ENCODE results near the gene TTC24.

TTC24 gene

DNA sequence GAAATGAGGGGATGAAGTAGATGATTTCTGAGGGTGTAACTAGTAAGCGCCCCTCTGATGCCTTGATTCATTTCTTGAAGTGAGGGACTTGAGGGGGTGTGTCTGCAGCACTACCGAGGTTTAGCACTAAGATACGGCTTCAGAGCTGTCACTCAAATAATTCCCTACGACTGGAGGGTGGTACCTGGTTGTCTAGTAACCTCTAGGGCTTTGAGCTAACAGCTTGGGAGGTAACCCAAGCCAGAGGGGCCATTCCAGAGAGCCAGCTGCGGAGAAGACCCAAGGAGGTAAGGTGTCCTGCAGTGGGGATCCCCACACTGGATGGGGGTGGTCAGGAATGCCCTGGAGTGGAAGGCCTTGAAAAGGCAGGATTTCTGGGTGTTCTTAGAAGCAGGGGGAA, at the start of gene TTC24:
TSS of gene TTC24 (plus strand) at position 252 of the 400 bp plus-strand sequence. CDS start 1,642 bp downstream, outside the sequence.
- DNase-seq = no peak

DNA sequence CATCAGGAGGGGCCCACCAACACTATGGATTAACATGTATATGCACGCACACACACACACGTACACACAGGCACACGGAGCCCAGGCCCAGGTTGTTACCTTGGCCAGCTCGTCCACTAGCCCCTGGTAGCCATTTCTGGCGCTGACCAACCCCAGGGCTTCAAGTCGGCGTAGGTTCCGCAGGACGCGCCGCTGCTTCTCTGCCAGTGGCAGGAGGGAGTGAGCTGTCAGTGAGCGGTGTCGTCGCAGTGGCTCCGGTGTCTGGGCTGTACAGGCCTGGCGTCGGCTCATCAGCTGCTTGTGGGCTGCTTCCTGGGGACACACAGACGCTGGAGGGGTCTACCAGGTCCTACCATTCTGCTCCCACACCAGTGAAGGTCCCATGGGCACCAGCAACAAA, 49.5 kb upstream of the TTC24 start:
- DNase-seq = no peak

DNA sequence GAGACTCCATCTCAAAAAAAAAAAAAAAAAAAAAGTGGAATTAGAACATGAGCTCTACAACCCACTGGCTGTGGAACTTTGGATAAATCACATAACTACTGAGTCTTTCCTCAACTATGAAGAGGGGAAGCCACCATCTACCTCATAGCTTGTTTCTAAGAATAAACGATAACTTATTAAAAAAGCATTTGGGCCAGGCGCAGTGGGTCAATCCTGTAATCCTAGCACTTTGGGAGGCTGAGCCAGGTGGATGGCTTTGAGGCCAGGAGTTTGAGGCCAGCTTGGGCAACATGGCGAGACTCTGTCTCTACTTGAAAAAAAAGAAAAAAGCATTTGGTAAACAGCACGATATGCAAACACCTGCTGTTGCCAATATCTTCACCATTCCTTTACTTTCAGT, 47.1 kb upstream of the TTC24 start:
- DNase-seq = no peak

DNA sequence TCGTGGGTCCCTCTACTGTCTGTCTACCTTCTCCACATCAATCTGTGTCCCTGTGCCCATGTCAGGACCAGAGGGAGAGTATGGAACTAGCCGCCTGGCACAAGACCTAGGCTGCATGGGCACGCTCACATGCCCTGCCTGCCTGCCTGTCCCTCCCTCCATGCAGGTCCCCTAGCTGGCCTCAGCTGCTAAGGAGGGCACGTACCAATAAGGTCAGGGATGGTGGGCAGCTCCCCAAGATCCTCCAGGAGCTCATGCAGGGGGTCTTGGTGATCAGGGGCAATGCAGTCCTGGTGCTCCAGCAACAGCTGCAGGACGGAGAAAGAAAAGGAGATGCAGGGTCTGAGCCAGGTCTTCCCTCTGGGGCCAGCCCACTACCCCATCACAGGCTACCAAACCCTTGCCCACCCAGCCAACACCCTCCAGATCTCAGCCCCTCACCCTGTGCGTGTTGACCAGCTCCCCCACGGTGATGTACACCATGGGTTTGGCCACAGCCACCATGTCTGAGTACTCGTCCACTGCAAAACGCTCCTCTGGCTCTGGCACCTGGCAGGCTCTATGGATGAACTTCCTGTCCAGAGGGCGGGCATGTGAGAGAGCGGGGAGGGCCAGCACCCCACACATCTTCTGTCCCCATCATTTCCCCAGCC, 45.8 kb upstream of the TTC24 start:
- no peak for DNase-seq

DNA sequence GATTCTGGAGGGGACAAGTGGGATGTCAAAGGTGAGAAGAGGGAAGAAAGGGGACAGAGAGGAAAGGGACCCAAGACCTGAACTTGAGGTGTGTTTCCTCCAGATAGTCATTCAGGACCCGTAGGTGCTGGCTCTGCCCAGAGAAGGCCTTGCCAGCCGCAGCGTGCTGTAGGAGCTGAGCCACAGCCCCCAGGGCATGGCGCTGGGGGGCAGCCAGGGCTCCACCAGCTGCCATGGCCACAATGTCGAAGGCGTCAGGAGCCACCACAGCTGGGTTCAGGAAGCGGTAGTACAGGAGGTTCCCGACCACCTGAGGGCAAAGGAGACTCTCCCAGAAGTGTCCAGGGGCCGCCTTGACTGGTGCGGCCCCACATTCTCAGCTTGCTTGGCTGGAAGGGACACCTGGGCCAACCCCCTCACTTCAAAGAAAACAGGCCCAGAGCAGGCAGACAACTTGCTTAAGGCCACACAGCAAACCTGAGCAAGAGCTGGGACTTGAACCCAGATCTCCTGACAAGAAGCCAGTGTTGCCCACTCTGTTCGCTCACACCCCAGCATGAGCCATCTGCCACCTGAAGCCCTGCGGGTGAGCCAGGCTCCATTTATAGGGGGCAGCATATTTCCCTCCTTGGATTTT, 45.0 kb upstream of the TTC24 start:
- no peak for DNase-seq

DNA sequence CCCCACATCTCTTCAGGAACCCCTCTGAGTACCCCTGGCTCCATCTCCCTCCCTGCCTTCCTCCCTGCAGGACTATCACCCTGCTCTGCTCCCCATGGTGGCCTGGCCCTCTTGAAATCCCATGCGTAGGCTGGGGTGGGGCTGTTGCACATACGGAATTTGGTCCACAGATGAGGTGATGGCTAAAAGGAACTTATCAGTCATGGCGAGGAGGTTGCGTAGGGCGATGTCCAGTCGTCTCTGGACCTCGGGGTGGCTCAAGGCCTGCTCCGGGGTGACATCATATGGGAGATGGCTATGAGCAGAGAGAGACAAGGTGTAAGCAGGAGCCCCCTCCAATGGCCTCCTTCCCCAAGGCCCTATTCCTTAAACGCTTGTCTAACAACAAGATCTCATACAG, 42.5 kb upstream of the TTC24 start:
- no peak for DNase-seq

DNA sequence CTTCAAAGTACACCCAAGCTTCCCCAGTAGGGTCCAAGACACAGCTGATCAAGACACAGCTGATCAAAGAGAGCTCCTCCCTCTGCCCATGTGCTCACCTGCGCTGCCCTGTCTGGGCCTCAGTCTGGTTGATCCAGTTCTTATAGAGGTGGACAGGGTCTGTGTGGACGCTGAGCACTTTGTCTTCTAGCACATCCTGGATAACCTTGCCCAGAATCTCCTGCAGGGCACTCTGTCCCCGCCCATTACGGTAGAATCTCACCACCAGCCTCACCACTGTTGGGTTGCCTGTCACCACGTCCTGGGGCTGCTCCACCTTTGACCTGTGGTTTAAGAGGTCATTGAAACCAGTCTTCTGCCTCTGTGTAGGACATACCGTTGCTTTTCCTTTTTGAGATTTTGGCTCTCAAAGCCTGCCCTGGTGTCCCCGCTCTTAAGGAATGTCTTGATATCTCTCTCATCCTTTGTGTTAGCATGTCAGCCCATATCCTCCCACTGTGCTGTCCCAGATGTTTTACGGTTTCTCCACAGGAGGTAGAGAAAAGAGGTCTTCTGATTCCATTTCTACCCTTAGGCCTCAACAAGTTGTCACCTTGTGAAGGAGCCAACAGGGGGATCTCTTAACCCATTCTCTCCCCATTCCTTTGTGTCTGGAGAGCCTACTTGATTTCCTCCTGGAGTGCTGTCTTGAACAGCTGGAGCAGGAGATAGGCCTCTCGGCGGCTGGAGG, 40.6 kb upstream of the TTC24 start:
- no peak for DNase-seq

DNA sequence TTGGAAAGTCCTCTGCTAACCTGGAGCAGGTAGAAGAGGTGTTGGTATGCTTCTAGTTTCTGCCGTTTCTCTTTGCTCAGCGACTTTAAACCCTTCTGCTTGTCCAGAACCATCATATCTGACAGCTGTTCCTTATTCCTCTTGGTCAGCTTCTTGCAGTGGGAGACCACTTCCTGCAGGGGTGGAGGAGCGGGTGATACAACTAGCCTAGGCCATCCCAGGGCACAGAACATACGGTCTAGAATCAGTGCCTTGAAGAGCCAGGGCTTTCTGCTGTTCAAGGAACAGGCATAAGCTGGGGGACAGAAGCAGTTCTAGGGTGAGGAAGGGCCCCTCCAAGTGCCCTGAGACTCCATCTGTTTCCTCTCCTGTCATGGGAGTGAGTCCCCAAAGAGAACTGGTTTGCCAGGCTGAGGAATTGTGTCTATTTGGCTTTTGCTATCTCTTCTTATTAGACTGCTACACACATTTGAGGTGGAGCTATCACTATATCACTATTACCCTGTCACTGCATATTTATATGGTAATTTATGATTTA, 39.6 kb upstream of the TTC24 start:
- DNase-seq = no peak

DNA sequence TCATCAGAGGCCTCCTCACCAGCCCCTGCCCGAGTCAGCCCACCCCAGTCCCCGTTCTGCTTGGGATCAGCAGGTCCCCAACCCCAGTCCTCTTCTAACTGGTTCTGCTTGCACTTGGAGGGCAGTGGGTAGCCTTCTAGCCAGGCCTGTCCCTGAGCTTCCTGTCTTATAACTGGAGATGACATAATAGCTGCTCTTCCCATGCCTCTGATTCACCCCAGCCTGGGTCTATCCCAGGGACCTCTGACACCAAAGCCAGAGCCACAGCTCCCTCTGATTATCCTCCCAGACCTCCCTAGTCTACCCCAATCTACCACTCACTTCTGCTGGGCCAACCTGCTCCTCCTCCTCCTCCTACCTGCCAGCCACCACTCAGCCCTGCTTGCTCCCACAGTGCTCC, 38.6 kb upstream of the TTC24 start:
- DNase-seq = no peak

DNA sequence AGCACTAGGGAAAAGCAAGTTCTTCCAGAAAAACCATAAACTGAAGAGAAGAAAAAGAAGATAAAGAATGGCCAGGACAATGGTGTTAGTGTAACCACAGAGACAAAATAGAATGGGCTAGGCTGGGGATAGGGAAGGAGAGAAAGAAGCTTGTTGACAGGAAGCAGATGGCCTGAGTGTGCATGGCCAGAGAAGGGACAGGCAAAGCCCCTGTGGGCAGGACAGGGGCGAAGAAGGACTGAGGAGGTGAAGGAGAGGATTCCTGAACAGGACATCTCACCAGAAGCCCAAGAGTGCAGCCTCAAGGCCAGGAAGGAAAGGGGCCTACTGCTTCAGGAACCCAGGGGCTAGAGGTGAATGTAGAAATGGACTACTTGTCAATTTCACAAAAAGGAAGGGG, 36.5 kb upstream of the TTC24 start:
- no peak for DNase-seq

DNA sequence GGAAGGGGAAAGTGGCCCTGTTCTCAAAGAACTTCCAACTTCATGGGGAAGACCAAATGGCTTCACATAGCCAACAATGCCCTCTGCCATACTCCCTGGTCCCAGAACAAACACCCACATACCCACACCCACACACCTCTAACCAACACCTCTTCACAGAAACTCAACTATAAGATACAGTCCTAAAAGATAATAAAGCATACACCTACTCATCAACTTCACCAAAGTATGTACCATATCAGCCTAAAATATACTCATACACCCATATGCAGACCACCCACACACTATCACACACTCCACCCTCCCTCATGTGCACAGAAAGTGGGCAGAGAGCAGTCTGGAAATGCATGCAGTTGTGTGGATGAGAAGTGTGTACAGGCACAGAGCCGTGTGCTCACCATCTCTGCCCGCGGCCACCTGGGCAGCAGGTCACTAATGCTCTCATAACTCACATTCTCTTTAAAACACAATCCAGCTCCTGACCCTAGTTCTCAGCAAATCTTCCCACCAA, 34.9 kb upstream of the TTC24 start:
- no peak for DNase-seq

DNA sequence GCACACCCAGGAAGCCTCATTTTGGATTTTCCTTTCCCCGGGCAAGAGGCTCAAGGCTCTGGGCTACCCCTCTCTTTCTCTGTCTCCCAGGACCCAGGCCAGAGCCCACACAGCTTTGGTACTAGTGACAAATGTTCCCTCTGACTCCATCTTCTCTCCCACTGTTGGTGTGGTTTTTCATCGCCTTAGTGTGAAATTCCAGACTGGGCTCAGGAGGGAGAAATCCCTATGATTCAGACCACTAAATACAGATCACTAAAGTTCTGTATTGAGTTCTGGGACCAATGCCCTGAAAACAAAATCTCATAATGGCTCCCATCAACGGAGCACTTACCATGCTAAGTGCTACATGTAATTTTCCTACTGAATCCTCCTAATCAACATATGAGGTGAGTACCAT, 33.3 kb upstream of the TTC24 start:
- DNase-seq = no peak

DNA sequence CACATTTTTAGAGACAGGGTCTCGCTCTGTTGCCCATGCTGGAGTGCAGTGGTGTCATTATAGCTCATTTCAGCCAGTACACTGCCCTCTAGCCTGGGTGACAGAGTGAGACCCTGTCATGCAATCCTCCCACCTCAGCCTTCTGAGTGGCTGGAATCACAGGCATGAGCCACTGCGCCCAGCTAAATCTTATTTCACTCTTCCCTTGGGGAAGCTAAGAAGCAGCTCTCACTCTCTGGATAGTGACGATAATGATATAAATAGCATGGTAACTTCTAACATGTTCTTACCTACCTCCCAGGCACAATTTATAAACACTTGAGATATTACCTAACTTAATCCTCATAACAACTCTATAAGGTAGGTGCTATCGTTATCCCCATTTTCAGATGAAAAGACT, 32.1 kb upstream of the TTC24 start:
- DNase-seq = no peak

DNA sequence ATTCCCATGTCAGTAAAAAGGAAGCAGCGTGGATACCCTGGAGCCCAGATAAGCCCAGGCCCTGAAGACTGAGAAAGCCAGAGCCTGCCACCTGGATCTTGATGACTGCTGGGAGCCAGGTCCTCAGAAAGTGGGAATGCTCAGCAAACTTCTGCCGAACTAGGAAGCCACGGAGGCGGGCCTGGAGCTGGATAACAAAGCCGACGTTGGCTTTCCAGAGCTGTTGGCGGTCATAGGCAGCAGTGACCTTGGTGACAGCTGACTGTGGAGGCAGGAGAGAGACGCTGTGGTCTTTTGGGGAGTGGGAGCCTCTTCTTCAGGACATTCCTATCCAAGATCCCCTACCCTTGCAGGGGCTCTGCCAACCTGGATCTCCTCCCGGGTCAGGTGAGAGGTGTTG, 31.5 kb upstream of the TTC24 start:
- no peak for DNase-seq

DNA sequence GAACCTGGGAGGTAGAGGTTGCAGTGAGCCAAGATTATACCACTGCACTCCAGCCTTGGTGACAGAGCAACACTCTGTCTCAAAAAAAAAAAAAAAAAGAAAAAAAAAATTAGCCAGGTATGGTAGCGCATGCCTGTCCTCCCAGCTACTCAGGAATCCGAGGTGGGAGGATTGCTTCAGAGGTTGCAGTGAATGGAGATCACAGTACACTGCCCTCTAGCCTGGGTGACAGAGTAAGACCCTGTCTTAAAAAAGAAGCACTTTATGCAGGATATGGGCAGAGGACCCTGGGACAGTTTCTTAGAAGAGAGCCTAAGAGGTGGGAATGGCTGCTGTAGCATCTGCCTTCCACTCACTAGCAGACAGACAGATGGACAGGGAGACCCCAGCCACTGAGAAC, 30.1 kb upstream of the TTC24 start:
- DNase-seq = no peak

DNA sequence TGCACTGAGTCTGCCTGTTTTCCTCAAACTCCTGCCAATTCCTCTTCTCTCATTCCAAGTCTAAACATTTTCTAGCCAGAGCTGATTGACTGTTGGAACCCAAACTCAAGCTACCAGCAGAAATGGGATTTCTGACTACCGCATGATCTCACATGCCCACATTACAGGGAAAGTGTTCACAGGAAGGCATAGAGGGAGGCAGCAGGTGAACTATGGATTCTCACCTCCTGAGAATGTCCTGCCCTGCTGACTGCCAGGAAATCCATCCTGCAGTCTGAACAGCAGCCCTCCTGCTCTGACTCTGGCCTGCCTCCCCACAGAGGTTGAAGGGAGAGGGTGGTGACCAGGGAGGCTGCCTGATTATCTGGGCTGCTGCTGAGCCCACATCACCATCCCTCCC, 29.7 kb upstream of the TTC24 start:
- no peak for DNase-seq

DNA sequence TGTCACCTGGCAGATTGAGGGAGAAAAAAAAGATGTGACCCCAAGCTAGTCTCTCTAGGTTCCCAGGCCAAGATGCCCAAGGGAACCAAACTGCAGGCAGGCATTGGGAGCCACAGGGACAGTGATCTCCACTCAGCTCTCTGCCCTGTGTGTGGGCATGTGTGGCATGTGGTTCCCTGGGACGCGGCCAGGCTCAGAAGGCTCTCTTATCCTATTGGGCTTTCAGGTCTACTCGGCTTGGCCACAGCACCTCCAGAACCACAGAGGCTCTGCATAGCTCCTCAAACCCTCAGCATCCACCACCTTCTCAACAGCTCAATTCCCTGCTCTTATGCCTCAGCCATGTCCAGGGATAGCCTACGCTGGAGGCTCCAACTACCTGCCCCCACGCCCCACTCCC, 29.2 kb upstream of the TTC24 start:
- no peak for DNase-seq

DNA sequence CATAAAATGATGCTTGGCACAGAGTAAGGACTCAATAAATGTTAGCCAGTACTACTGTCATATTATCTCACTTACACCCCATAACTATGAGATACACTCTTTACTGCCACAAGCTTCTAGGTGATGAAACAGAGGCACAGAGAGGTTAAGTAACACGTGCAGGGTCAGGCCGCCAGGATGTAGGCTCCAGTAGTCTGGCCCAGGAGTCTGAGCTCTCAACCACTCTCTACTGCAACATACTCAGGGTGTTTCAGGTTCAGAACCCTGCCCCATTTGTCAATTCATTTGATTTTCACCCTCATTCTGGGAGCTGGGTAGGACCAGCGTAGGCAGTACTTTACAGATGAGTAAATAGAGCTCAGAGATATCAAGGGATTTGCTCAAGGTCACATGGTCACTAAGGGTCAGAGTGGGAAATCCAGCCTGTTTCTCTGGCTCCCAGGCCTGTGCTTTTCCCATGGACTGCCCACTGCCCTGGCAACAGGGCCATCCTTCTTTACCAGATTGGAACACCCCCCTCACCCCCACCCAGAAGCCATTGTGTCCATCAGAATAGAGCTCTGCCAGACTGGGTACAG, 28.4 kb upstream of the TTC24 start:
- peak in 1 of 2 experiments; percentile 4 for DNase-seq

DNA sequence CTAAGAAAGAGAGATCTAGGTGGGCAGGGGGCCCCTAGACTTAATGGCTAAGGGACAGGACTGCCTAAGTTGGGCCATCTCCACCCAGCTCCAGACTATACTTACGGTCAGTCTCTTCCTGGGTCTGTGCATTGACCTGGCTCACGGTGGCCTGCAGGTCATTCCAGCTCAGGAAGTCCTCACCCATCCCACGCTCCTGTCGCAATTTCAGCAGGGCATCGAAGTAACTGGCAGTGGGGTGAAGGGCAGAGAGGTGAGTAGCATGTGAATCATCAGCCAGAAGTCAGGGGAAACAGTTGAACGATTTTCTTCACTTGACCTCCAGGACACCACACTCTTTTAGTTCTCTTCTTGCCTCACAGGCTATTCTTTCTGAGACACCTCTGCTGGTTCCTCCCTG, 27.7 kb upstream of the TTC24 start:
- DNase-seq = peak; percentile 29 to 42

DNA sequence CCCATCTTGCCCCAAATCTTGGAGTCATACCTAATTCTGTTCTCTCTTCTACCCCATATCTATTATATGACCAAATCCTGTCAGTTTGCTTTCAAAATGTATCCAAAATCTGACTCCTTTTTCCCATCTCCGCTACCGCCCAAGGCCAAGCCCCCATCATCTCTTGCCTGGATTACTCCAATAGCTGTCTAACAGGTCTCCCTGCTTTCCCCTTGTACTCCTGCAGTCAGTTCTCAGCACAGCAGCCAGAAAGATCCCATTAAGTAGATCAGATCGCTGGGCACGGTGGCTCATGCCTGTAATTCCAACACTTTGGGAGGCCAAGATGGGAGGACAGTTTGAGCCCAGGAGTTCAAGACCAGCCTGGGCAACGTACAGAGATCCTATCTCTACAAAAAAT, 27.0 kb upstream of the TTC24 start:
- no peak for DNase-seq

DNA sequence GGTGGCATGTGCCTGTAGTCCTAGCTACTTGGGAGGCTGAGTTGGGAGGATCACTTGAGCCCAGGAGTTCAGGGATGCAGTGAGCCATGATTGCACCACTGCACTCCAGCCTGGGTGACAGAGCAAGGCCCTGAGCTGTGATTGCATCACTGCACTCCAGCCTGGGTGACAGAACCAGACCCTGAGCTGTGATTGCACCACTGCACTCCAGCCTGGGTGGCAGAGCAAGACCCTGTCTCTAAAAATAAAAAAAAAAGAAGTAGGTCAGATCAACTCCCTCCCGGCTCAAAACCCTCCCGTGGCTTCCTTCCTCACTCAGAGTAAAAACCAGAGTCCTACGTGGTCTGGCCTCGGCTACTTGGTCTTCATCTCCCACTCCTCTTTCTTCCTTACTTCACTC, 26.6 kb upstream of the TTC24 start:
- peak; percentile 67 to 72 for DNase-seq

DNA sequence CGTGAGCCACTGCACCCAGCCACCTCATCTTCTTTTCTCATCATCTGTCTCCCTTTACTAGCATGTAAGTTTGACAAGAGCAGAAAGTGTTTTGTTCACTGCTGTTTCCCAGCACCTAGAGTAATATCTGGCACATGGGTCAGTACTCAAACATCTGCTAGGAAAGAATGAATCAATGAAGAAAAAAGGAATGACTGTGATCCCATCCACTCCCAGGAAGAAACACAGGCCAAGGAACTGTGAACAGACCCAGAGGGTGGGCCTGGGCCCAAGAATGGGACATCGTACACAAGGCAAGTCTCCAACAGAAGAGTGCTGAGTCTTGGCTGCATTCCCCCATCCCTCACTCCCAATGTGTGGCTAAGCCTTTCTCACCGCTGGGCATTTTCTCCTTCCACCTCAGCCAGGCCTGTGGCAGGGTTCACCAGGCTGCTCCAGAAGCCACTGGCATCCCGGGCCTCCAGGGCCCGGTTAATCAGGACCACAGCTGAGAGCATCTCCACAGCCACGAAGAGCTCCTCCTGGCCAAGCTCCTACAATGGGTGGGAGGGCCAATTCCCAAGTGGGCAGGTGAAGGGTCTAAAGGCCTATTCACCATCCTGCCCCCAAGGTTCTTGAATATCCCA, 25.6 kb upstream of the TTC24 start:
- DNase-seq = no peak

DNA sequence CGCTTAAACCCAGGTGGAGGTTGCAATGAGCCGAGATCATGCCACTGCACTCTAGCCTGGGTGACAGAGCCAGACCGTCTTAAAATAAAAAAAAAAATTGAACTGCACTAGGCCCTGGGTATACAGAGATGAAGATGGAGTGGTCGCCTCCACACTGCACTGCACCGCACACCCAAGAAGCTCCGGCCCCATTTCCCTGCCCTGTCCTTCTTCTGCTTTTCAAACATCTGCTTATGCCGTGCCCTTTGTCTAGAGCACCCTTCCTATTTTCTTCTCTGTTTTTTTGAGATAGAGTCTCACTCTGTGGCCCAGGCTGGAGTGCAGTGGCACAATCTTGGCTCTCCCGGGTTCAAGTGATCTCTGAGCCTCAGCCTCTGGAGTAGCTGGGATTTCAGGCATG, 24.6 kb upstream of the TTC24 start:
- DNase-seq = no peak
